COR-L47 (cell line): Measurements from ENCODE around the gene FMN1.

Experiments used
- DNase-seq: peaks from one replicate; lab custom pipeline; 2025; lab: John Stamatoyannopoulos, UW

FMN1 gene, protein sequence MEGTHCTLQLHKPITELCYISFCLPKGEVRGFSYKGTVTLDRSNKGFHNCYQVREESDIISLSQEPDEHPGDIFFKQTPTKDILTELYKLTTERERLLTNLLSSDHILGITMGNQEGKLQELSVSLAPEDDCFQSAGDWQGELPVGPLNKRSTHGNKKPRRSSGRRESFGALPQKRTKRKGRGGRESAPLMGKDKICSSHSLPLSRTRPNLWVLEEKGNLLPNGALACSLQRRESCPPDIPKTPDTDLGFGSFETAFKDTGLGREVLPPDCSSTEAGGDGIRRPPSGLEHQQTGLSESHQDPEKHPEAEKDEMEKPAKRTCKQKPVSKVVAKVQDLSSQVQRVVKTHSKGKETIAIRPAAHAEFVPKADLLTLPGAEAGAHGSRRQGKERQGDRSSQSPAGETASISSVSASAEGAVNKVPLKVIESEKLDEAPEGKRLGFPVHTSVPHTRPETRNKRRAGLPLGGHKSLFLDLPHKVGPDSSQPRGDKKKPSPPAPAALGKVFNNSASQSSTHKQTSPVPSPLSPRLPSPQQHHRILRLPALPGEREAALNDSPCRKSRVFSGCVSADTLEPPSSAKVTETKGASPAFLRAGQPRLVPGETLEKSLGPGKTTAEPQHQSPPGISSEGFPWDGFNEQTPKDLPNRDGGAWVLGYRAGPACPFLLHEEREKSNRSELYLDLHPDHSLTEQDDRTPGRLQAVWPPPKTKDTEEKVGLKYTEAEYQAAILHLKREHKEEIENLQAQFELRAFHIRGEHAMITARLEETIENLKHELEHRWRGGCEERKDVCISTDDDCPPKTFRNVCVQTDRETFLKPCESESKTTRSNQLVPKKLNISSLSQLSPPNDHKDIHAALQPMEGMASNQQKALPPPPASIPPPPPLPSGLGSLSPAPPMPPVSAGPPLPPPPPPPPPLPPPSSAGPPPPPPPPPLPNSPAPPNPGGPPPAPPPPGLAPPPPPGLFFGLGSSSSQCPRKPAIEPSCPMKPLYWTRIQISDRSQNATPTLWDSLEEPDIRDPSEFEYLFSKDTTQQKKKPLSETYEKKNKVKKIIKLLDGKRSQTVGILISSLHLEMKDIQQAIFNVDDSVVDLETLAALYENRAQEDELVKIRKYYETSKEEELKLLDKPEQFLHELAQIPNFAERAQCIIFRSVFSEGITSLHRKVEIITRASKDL (N-terminal part only)

DNA sequence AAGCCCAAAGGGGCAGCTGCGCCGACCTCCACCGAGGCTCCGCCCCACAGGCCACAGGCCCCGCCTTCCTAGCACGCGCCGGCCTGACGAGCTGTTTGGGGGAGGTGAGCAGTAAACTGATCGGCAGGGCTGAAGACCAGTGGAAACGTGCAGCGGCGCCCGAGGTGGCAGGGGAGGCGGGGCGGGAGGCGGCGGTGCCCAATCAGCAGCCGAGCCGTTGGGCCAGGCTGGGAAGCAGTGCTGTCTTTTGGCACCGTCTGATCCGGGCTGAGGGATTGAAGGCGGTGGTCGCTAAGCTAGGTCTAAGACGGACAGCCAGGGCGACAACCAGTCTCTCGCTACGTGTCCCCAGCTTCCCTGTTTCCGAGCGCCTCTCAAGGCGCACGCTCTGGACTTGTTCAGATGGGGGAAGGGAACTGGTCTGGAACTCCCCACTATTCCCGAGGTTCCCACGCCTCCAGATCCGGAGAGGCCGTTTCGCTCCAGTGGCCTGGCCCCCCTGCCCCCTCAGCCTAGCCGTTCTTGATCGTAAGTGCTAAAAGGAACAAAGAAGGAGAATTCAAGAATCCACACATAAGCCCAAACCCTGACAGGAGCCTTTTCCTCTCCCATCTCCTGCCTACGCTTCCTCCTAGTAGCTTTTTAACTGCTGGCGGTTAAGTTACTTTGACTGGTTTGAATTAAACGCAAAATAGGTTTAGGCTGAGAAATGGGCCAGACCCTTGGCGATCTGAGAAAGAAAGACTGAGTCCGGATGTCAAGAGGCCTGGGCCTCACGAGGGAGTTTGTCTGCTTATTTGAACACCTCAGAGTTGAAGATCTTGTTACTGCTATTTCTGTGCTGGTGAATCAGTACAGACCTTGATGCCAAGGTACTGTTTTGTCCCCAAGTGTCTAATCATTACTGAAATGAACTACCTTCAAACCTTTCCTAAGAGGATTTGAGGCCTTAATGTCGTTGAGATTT lies at the start of gene FMN1:
FMN1 (minus strand) TSS at position 11 of the 967 bp plus-strand sequence. CDS start 39,800 bp downstream, outside the sequence.
- no peak for DNase-seq

- no peak for DNase-seq
Measured at GRCh38 chr15:33243869-33244268, 49.4 kb upstream of the FMN1 start.

- no peak for DNase-seq
Measured at GRCh38 chr15:33243393-33243792, 48.9 kb upstream of the FMN1 start.

- DNase-seq, result peak; percentile 19
Measured at GRCh38 chr15:33242669-33243191, 48.2 kb upstream of the FMN1 start.

DNA sequence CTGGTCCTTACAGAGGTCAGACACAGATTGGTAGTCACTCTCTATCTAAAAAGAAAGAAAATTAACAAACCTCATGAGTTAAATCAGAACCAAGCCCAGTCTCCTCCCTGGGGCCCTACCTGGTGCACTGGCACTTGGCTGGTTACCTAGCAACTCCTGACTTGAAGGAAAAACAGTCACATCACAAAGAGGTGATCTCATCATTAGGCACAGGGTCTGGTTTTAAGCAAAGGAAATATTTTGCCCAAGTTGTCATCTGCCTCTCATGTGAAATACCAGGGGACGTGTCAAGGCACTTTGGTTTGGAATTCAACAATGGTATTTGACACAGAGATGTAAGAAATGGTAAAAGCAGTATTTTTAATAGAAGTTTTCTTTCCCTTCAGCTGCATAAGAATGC lies 47.7 kb upstream of the FMN1 start:
- DNase-seq, result no peak

GRCh38 chr15:33236841-33237509 lies 42.5 kb upstream of the FMN1 start:
- DNase-seq, result no peak

- peak; percentile 61 for DNase-seq
Measured at GRCh38 chr15:33234020-33234461, 39.5 kb upstream of the FMN1 start.

DNA sequence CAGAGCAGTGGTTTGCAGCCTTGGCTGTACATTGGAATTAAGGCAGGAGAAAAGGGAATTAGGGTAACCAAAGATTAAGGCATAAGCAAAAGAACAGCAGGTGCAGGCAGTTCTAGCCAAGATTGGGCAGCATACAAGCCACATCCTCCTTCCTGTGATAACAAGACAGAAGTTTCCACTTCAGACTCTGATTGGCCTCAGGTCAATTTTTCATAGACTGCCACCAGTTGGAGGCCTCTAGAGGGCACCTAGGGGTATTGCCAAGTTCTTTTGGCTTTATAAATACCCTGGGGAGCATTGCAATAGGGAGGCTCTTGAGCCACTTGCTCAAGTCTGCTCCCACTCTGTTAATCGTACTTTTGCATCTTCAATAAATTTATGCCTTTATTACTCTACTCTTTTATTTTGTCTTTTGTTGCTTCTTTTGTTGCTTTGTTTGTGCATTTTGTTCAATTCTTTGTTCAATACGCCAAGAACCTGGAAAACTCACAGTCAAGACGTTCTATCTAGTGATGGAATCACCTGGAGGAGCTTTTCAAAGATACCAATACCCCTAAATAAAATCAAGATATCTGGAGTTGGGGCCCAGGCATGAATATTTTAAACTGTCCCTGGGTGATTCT lies 32.2 kb upstream of the FMN1 start:
- DNase-seq, result peak; percentile 87

DNA sequence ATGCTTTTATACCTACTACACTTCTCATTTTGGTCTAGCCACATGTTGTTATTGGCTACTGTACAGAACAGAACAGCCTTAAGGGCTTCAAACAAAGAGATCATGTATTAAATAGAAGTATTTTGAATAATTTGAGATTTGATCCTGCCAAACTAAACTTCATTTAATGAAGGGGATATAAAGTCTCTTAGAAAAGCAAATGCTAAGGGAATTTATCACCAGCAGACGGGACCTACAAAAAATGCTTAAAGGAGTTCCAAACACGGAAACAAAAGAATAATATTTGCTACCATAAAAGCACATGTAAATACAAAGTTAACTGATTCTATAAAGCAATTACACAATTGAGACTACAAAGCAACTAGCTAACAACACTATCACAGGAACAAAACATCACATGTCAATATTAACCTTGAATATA lies 23.6 kb upstream of the FMN1 start:
- peak; percentile 54 for DNase-seq

GRCh38 chr15:33215941-33216872 lies 21.7 kb upstream of the FMN1 start:
- DNase-seq, result peak; percentile 12

- DNase-seq, result peak; percentile 74
Measured at GRCh38 chr15:33211176-33211808, 16.8 kb upstream of the FMN1 start.

DNA sequence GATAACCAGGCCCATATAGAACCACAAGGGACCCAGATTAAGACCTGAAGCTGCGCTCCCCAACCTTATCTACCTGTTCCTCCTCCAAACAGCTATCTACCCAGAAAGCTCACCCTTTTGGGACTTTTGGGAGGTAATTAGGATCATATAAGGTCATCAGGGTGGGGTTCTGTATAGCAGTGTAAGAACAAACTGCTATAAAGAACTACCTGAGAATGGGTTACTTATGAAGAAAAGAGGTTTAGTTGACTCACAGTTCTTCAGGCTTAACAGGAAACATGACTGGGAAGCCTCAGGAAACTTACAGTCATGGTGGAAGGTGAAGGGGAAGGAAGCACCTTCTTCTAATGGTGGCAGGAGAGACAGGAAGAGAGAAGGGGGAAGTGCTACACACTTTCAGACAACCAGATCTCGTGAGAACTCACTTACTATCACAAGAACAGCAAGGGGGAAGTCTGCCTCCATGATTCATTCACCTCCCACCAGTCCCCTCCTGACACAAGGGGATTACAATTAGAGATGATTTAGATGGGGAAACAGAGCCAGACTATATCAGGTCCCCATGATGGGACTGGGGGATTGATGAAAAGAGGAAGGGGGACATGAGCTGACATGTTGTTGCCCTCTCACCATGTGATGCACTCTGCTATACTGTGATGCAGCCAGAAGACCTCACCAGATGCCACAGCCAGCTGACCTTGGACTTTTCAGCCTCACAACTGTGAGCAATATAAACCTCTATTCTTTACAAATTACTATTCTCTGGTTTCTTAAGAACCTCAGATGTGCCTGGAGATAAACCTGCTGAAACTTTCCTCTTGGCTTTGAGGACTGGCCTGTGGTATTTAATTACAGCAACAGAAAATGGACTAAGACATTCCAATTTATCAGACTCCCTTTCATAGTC lies 15.3 kb upstream of the FMN1 start:
- DNase-seq, result no peak

GRCh38 chr15:33207646-33208045 lies 13.1 kb upstream of the FMN1 start:
- no peak for DNase-seq

- DNase-seq, result no peak
Measured at GRCh38 chr15:33206366-33206765, 11.9 kb upstream of the FMN1 start.

DNA sequence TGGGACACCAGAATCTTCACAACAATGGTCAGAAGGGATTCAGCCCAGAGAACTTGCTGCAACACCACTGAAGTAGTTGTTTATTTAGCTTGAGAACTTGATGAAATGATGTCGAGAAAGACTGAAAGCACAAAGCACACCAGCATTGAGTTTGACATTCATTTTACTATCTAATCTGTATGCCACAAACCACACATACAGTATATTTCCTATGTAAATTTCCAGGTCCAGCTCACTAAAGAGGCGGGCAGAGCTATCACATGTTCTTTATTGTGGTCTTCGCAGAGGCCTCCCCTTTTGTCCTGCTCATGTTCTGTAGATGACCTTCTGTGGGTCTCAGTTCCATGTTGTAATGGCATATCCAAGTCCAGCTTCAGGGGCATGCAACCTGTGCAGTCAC lies 10.4 kb upstream of the FMN1 start:
- DNase-seq, result no peak

DNA sequence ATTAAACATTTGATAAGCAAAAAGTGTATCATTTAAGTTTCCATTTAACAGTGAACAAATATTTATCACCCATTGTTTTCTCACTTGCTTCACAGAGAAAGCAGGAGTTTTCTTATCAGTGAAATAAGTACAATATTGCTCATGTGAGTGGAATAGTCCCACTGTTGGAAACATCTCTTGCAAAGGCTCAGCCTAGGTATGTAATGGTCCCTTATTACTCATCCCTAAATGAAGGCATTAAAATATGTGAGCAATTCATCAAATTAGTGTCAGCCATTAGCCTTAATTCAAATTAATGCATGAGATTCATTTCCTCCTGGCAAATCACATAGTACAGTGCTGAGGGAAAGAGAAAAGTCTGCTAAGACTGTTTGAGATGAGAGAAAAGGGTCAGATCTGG lies 9.6 kb upstream of the FMN1 start:
- DNase-seq, result no peak
